ENCODE data around the gene SPACDR. TPM values are rescaled to one million over a fixed set of nuclear protein-coding genes. Genes with fewer than 3 reads are reported as not detected.
A peak's percentile ranks its signal among the peaks of the same experiment; 100 is the strongest.

SPACDR gene
- total RNA-seq, 2 experiments from 2014 or later = 3.8 to 5.0 TPM

- CTCF ChIA-PET = interaction anchor here (1.0 to 5.2 kb wide), 2 partner anchors 10 to 68 kb away, joined by 4 to 41 read pairs; partner anchors contain the start of gene TSC22D4
- Mint-ChIP-seq H3K4me3 (no peak overlapping the region), H3K9me3 (ENCODE audit: low read depth) (no peaks in the 10 kb centered on the region), H3K27me3 (peaks cover 14% of the 10 kb centered on the region), H3K36me3 (no peaks in the 10 kb centered on the region), H3K4me1 (peaks cover 7% of the 10 kb centered on the region), H3K27ac (no peak overlapping the region)
- DNase-seq (no peak), ATAC-seq (no peak)
Measured at GRCh38 chr7:100491192-100491578, 27.1 kb upstream of the SPACDR start.

GRCh38 chr7:100490483-100491191 lies 26.6 kb upstream of the SPACDR start:
- H3K4me3 Mint-ChIP-seq = no peak overlapping the region
- H3K9me3 Mint-ChIP-seq (ENCODE audit: low read depth) = no peaks in the 10 kb centered on the region
- peaks cover 11% of the 10 kb centered on the region for H3K27me3 Mint-ChIP-seq
- H3K27ac Mint-ChIP-seq = no peak overlapping the region
- H3K4me1 Mint-ChIP-seq = peaks cover 7% of the 10 kb centered on the region
- DNase-seq (no peak), ATAC-seq (no peak)
- no peaks in the 10 kb centered on the region for H3K36me3 Mint-ChIP-seq
- CTCF ChIA-PET = interaction anchor here (1.0 to 5.2 kb wide), 4 partner anchors 9 to 69 kb away, joined by 4 to 41 read pairs (median 6); partner anchors contain the start of gene TSC22D4

GRCh38 chr7:100489824-100490223 lies 25.8 kb upstream of the SPACDR start:
- DNase-seq (peak; percentile 65), ATAC-seq (peak; percentile 31)
- H3K27ac Mint-ChIP-seq = no peak overlapping the region
- CTCF ChIA-PET = interaction anchor here (1.9 to 2.0 kb wide), 2 partner anchors 21 to 70 kb away, joined by 5 to 8 read pairs; no protein-coding TSS in a partner anchor
- peaks cover 7% of the 10 kb centered on the region for H3K4me1 Mint-ChIP-seq
- H3K9me3 Mint-ChIP-seq (ENCODE audit: low read depth) = no peaks in the 10 kb centered on the region
- H3K27me3 Mint-ChIP-seq = peaks cover 6% of the 10 kb centered on the region
- no peak overlapping the region for H3K4me3 Mint-ChIP-seq
- H3K36me3 Mint-ChIP-seq = no peaks in the 10 kb centered on the region

DNA sequence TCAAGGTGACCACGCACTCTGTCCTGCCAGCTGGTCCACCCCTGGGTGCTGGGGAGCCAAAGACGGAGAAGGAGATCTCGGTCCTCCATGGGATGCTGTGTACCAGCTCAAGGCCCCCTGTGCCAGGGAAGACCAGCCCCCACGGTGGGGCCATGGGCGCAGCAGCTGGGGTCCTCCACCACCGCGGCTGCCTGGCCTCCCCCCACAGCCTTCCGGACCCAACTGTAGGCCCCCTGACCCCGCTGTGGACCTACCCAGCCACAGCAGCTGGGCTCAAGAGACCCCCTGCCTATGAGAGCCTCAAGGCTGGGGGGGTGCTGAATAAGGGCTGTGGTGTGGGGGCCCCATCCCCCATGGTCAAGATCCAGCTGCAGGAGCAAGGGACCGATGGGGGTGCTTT lies 25.1 kb upstream of the SPACDR start:
- Mint-ChIP-seq H3K27ac (no peak overlapping the region), H3K27me3 (peaks cover 4% of the 10 kb centered on the region), H3K4me1 (peaks cover 7% of the 10 kb centered on the region), H3K9me3 (ENCODE audit: low read depth) (no peaks in the 10 kb centered on the region), H3K4me3 (no peak overlapping the region), H3K36me3 (no peaks in the 10 kb centered on the region)
- ATAC-seq (no peak), DNase-seq (no peak)
- CTCF ChIA-PET = interaction anchor here (0.9 to 2.0 kb wide), 4 partner anchors 9 to 71 kb away, joined by 4 to 8 read pairs (median 5); no protein-coding TSS in a partner anchor

GRCh38 chr7:100488333-100489095 lies 24.5 kb upstream of the SPACDR start:
- CTCF ChIA-PET = interaction anchor here (0.9 to 3.9 kb wide), 5 partner anchors 9 to 71 kb away, joined by 4 to 20 read pairs (median 5); no protein-coding TSS in a partner anchor

DNA sequence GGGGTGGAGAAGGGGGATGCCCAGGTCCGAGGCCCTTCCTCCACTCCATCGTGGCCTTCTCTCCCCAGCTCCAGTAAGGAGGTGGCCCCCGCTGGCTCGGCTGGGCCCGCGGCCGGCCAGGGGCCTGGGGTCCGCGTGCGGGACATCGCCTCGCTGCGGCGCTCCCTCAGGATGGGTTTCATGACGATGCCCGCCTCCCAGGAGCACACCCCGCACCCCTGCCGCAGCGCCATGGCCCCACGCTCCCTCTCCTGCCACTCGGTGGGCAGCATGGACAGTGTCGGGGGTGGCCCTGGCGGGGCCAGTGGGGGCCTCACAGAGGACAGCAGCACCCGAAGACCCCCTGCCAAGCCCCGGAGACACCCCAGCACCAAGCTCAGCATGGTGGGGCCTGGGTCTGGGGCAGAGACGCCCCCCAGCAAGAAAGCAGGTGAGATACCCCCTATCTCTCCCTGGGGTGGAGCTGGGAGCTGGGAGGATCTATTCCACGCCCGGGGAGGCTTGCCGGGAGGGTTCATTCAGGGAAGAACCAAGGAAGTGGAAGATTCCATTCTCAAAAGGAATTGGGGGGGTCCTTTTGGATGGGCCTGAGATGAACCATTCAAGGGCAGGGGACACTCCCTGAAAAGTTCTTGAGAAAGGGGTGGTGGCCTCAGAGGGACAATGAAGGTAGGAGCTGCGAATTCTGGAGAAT lies 22.8 kb upstream of the SPACDR start:
- H3K9me3 Mint-ChIP-seq (ENCODE audit: low read depth) = no peaks in the 10 kb centered on the region
- CTCF ChIA-PET = interaction anchor here (1.0 to 3.9 kb wide), 3 partner anchors 18 to 72 kb away, joined by 3 to 20 read pairs (median 3); no protein-coding TSS in a partner anchor
- H3K36me3 Mint-ChIP-seq = no peaks in the 10 kb centered on the region
- H3K27ac Mint-ChIP-seq = no peak overlapping the region
- H3K4me3 Mint-ChIP-seq = no peak overlapping the region
- no peaks in the 10 kb centered on the region for H3K27me3 Mint-ChIP-seq
- peaks cover 7% of the 10 kb centered on the region for H3K4me1 Mint-ChIP-seq
- ATAC-seq (no peak), DNase-seq (no peak)

More at GRCh38 chr7:100488333-100489095, 24.5 kb upstream of the SPACDR start:
- Mint-ChIP-seq H3K4me1 (peaks cover 5% of the 10 kb centered on the region), H3K27me3 (peaks cover 4% of the 10 kb centered on the region), H3K27ac (no peak overlapping the region), H3K4me3 (no peak overlapping the region), H3K36me3 (no peaks in the 10 kb centered on the region), H3K9me3 (ENCODE audit: low read depth) (no peaks in the 10 kb centered on the region)
- DNase-seq (no peak), ATAC-seq (no peak)

DNA sequence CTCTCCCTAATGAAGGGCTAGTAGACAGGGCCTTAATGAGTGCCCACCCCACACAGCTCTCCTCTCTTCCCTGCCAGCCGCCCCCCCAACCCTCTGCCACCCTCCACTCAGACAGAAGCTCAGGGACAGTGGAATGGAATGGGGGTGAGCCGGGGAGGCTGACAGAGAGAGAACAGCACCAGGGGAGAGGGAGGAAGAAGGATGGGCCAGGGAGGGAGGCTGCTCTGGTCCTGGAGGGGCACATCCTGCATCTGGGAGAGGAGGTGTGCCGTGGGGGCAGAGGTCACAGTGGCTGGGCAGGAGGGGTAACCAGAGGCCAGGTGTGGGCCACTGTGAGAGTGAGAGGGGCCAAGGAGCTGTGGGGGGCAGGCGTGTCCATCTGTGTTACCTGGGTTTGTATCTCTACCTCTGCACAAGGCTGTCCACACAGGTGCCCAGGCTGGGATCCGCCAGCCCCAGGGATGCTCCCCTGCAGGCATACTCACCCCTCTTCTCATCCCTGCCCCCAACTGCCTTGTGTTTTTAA lies 22.1 kb upstream of the SPACDR start:
- H3K9me3 Mint-ChIP-seq (ENCODE audit: low read depth) = no peaks in the 10 kb centered on the region
- DNase-seq = no peak
- H3K4me1 Mint-ChIP-seq = peaks cover 7% of the 10 kb centered on the region
- ATAC-seq = no peak
- no peaks in the 10 kb centered on the region for H3K36me3 Mint-ChIP-seq
- H3K4me3 Mint-ChIP-seq = no peak overlapping the region
- no peak overlapping the region for H3K27ac Mint-ChIP-seq
- H3K27me3 Mint-ChIP-seq = no peaks in the 10 kb centered on the region
- CTCF ChIA-PET = interaction anchor here (3.9 kb wide), 1 partner anchor 73 kb away, joined by 20 read pairs; no protein-coding TSS in a partner anchor

DNA sequence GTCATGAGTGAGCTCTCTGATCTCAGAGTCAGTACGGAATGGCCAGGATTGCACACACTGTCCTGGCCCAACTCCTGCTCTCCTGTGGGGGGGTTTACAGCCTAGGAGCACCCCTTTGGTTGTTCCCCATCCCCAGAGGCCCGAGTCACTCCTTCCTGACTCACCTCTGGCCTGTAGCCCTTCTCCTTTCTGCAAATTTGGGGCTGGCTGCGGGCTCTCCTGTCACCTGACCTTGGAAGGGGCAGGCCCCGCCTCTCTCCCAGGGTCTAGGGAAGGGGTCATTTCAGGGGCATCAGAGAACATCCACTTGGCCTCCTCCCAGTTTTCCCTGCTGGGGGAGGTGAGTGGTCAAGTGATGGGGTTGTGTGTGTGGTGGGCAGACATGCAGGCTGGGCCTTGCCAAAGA lies 21.4 kb upstream of the SPACDR start:
- CTCF ChIA-PET = interaction anchor here (0.9 to 3.9 kb wide), 3 partner anchors 16 to 74 kb away, joined by 3 to 20 read pairs (median 5); partner anchors contain the start of gene AGFG2
- H3K36me3 Mint-ChIP-seq = no peaks in the 10 kb centered on the region

GRCh38 chr7:100484673-100485045 lies 20.6 kb upstream of the SPACDR start:
- Mint-ChIP-seq H3K36me3 (no peaks in the 10 kb centered on the region), H3K27me3 (no peaks in the 10 kb centered on the region), H3K27ac (no peak overlapping the region), H3K4me1 (peaks cover 7% of the 10 kb centered on the region), H3K4me3 (peak overlapping the region; percentile 3), H3K9me3 (ENCODE audit: low read depth) (no peaks in the 10 kb centered on the region)
- ATAC-seq (no peak), DNase-seq (no peak)
- CTCF ChIA-PET = interaction anchor here (0.6 to 3.9 kb wide), 4 partner anchors 15 to 74 kb away, joined by 3 to 20 read pairs (median 4); partner anchors contain the start of gene AGFG2

More for the DNA sequence above, 21.4 kb upstream of the SPACDR start:
- ATAC-seq = no peak
- Mint-ChIP-seq H3K27ac (no peak overlapping the region), H3K4me3 (no peak overlapping the region), H3K27me3 (no peaks in the 10 kb centered on the region), H3K9me3 (ENCODE audit: low read depth) (no peaks in the 10 kb centered on the region), H3K4me1 (peaks cover 7% of the 10 kb centered on the region)
- no peak for DNase-seq

- Mint-ChIP-seq H3K4me1 (peaks cover 10% of the 10 kb centered on the region), H3K9me3 (ENCODE audit: low read depth) (no peaks in the 10 kb centered on the region), H3K4me3 (peak within 1 kb of the TSS; percentile 72), H3K36me3 (peaks cover 1% of the 10 kb centered on the region), H3K27me3 (no peaks in the 10 kb centered on the region), H3K27ac (peak within 1 kb of the TSS; percentile 59)
- no peak for DNase-seq
- ATAC-seq = peak; percentile 11
- CTCF ChIA-PET = interaction anchor here (1.4 to 9.4 kb wide), 6 partner anchors 15 to 81 kb away, joined by 5 to 102 read pairs (median 9); no protein-coding TSS in a partner anchor
Measured at GRCh38 chr7:100483722-100484672, 19.9 kb upstream of the SPACDR start, which contains the start of gene NYAP1. Gene NYAP1, plus strand, starts transcription at chr7:100483927. Its CDS starts 1,385 bp downstream, at chr7:100485312.

GRCh38 chr7:100483090-100483721 lies 19.1 kb upstream of the SPACDR start:
- Mint-ChIP-seq H3K9me3 (ENCODE audit: low read depth) (no peaks in the 10 kb centered on the region), H3K4me1 (peaks cover 10% of the 10 kb centered on the region), H3K27ac (no peak overlapping the region), H3K36me3 (peaks cover 3% of the 10 kb centered on the region), H3K27me3 (no peaks in the 10 kb centered on the region), H3K4me3 (peak overlapping the region; percentile 72)
- DNase-seq (peak; percentile 80), ATAC-seq (peak; percentile 58)
- CTCF ChIA-PET = interaction anchor here (0.8 to 9.4 kb wide), 32 partner anchors 9 to 143 kb away, joined by 3 to 102 read pairs (median 5); partner anchors contain the start of genes AGFG2, FBXO24, LRCH4 and ZCWPW1
